ENCODE results near the gene ITGB8. TPM values are rescaled to one million over a fixed set of nuclear protein-coding genes. Genes with fewer than 3 reads are reported as not detected.

ITGB8 gene
- total and polyA plus RNA-seq, 2 experiments from 2014 or later: 3.3 to 9.9 TPM

DNA sequence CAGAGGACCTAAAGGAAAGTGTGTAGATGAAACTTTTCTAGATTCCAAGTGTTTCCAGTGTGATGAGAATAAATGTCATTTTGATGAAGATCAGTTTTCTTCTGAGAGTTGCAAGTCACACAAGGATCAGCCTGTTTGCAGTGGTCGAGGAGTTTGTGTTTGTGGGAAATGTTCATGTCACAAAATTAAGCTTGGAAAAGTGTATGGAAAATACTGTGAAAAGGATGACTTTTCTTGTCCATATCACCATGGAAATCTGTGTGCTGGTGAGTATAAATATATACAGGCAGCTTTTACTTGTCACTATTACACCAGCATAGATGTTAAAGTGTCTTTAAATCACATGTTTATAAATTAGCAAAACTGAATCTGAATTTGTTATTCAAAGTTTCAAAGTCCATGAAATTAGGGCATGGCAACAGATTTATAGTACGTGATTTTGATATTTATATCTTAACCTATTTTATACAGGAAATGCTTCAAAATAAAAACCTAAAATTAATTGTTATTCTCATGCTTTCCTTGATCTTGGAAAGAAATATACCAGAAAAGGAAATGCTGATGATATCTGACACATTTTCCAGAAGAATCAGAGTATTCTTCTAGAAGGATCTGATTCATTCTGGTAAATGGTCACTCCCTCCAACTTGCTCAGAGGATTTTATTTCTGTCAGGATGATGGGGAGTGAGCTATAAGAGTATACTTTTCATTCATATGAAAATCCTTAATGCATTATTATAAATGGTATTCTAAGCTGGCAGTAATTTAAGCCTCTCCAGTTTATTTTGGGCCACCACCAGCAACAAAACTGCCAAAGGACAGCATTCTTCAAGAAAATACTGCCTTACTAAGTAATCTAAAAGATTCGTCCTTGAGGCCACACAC is 71.4 kb downstream of the ITGB8 start:
- H2AFZ ChIP-seq: no peak overlapping the region
- 57 to 64% methylated on average over 3 of the region's 3 CpGs for WGBS, 2 experiments (ENCODE audit: low coverage in 1 of 2, low lambda C conversion rate in 2 of 2, missing lambda C conversion rate in 2 of 2)
- DNase-seq: peak; percentile 24

DNA sequence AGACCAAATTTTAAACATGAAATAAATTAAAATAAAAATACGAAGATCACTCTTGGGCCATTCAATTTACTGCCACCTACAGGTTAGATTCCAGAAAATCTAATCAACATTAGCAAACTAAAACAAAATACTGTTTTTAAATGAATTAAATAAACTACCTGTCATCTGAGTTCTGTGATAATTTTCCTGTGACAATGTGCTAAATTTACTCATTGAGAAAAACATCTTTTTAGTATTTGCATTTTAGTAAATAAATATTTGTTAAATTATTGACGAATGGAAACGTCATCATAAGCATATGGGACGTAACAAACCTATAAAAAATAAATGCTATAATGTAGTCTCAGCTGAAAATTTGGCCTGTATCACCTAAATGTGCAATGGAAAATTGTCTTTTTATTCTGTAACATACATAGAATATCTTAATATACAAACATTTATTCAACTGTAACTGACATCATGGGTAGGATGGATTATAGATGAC is 72.1 kb downstream of the ITGB8 start:
- Histone ChIP-seq H3K27me3 (replicated peaks; ENCODE audit: insufficient read depth) (no peaks in the 10 kb centered on the region), H3F3A (ENCODE audit: insufficient read depth) (peaks cover 13% of the 10 kb centered on the region), H2AFZ (no peak overlapping the region), H4K20me1 (ENCODE audit: insufficient read depth) (no peaks in the 10 kb centered on the region), H3K4me3 (no peak overlapping the region), H3K36me3 (ENCODE audit: low read depth) (no peaks in the 10 kb centered on the region), H3K4me2 (ENCODE audit: unreplicated experiment) (no peak overlapping the region), H3K9me2 (ENCODE audit: insufficient read depth) (no peaks in the 10 kb centered on the region), H3K27ac (no peak overlapping the region), H3K79me2 (ENCODE audit: insufficient read depth) (no peaks in the 10 kb centered on the region), H3K9ac (no peak overlapping the region), H3K9me3 (ENCODE audit: low read depth) (no peaks in the 10 kb centered on the region), H3K4me1 (ENCODE audit: insufficient read depth) (peaks cover 11% of the 10 kb centered on the region)
- 63 to 69% methylated on average over 4 of the region's 4 CpGs for WGBS, 2 experiments (ENCODE audit: low coverage in 1 of 2, low lambda C conversion rate in 2 of 2, missing lambda C conversion rate in 2 of 2)
- in situ Hi-C loops (cut with MboI): no loop called here
- DNase-seq: peak; percentile 33
- TF ChIP-seq EZH2 (IDR thresholded peaks at IDR 0.05; ENCODE audit: insufficient read depth, poor library complexity, severe bottlenecking) (no peak), EZH2phosphoT487 (IDR thresholded peaks at IDR 0.05; ENCODE audit: insufficient read depth, low read depth) (no peak)

More for the DNA sequence above, 71.4 kb downstream of the ITGB8 start:
- Histone ChIP-seq H3K9me2 (ENCODE audit: insufficient read depth) (no peaks in the 10 kb centered on the region), H3K36me3 (ENCODE audit: low read depth) (no peaks in the 10 kb centered on the region; the same call in 1 of the 2 replicates), H4K20me1 (ENCODE audit: insufficient read depth) (no peaks in the 10 kb centered on the region), H3K4me2 (ENCODE audit: unreplicated experiment) (no peak overlapping the region), H3K4me3 (no peak overlapping the region), H3K27me3 (replicated peaks; ENCODE audit: insufficient read depth) (no peaks in the 10 kb centered on the region), H3K9ac (no peak overlapping the region), H3K4me1 (ENCODE audit: insufficient read depth) (peaks cover 5% of the 10 kb centered on the region), H3K79me2 (ENCODE audit: insufficient read depth) (no peaks in the 10 kb centered on the region), H3K27ac (no peak overlapping the region), H3K9me3 (ENCODE audit: low read depth) (no peaks in the 10 kb centered on the region), H3F3A (ENCODE audit: insufficient read depth) (peaks cover 6% of the 10 kb centered on the region)
- in situ Hi-C loops (cut with MboI): no loop called here
- TF ChIP-seq EZH2 (IDR thresholded peaks at IDR 0.05; ENCODE audit: insufficient read depth, poor library complexity, severe bottlenecking) (no peak), EZH2phosphoT487 (IDR thresholded peaks at IDR 0.05; ENCODE audit: insufficient read depth, low read depth) (no peak)

DNA sequence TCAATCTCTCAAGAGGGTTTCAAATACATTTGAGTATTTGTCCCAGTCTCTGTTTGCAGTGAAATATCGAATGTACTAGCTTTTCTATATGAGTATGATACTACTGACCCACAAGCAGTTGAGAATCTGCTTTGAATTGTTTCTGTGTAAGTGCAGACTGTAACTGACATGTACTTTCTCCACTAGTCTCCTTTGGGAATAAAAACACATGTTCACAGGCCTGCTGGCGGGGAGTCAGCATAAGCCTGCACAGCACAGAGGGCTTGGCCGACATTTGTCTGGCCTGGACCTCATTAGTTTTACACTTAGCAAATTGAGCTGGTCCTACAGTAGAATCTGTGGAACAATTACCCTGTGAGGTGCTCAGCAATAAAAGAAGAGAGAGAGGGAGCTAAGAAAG is 72.6 kb downstream of the ITGB8 start:
- H3K4me3 ChIP-seq: no peak overlapping the region
- H3K79me2 ChIP-seq (ENCODE audit: insufficient read depth): no peaks in the 10 kb centered on the region
- peaks cover 17% of the 10 kb centered on the region for H3K4me1 ChIP-seq (ENCODE audit: insufficient read depth)
- DNase-seq: peak; percentile 24
- H3K27me3 ChIP-seq (replicated peaks; ENCODE audit: insufficient read depth): no peaks in the 10 kb centered on the region
- no peak overlapping the region for H3K9ac ChIP-seq
- WGBS, 2 experiments (ENCODE audit: low coverage in 1 of 2, low lambda C conversion rate in 2 of 2, missing lambda C conversion rate in 2 of 2): 42 to 47% methylated on average over 3 of the region's 3 CpGs
- no peaks in the 10 kb centered on the region for H3K36me3 ChIP-seq (ENCODE audit: low read depth)
- no peak overlapping the region for H3K4me2 ChIP-seq (ENCODE audit: unreplicated experiment)
- TF ChIP-seq EZH2 (IDR thresholded peaks at IDR 0.05; ENCODE audit: insufficient read depth, poor library complexity, severe bottlenecking): no peak
- TF ChIP-seq EZH2phosphoT487 (IDR thresholded peaks at IDR 0.05; ENCODE audit: insufficient read depth, low read depth): no peak
- no peak overlapping the region for H2AFZ ChIP-seq
- no peaks in the 10 kb centered on the region for H3K9me3 ChIP-seq (ENCODE audit: low read depth)
- in situ Hi-C loops (cut with MboI): no loop called here
- no peak overlapping the region for H3K27ac ChIP-seq
- no peaks in the 10 kb centered on the region for H3K9me2 ChIP-seq (ENCODE audit: insufficient read depth)
- no peaks in the 10 kb centered on the region for H4K20me1 ChIP-seq (ENCODE audit: insufficient read depth)
- peaks cover 17% of the 10 kb centered on the region for H3F3A ChIP-seq (ENCODE audit: insufficient read depth)

DNA sequence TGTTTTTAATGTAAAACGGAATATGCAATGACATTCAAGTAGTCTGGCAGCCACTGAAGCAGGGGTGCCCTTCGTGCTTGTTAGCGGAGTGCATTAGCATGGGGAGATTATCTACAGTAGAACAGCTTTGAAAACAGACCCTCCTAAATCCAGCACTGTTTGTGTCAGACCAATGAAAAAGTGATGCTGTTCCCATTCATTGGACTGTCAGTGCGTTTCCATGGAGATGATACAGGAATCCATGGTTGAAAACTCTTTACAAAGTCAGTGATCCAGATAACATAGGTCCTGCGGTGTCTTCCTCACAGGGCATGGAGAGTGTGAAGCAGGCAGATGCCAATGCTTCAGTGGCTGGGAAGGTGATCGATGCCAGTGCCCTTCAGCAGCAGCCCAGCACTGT is 73.6 kb downstream of the ITGB8 start:
- H3K9me3 ChIP-seq (ENCODE audit: low read depth): no peaks in the 10 kb centered on the region
- H3K36me3 ChIP-seq (ENCODE audit: low read depth): no peaks in the 10 kb centered on the region
- 92% methylated on average over 6 of the region's 6 CpGs for WGBS, 2 experiments (ENCODE audit: low coverage in 1 of 2, low lambda C conversion rate in 2 of 2, missing lambda C conversion rate in 2 of 2)
- peaks cover 25% of the 10 kb centered on the region for H3F3A ChIP-seq (ENCODE audit: insufficient read depth)
- H3K27me3 ChIP-seq (replicated peaks; ENCODE audit: insufficient read depth): no peaks in the 10 kb centered on the region
- no peak overlapping the region for H3K4me2 ChIP-seq (ENCODE audit: unreplicated experiment)
- no peaks in the 10 kb centered on the region for H4K20me1 ChIP-seq (ENCODE audit: insufficient read depth)
- peaks cover 24% of the 10 kb centered on the region for H3K4me1 ChIP-seq (ENCODE audit: insufficient read depth)
- H2AFZ ChIP-seq: no peak overlapping the region
- no peak for TF ChIP-seq EZH2 (IDR thresholded peaks at IDR 0.05; ENCODE audit: insufficient read depth, poor library complexity, severe bottlenecking)
- TF ChIP-seq EZH2phosphoT487 (IDR thresholded peaks at IDR 0.05; ENCODE audit: insufficient read depth, low read depth): no peak
- no peaks in the 10 kb centered on the region for H3K79me2 ChIP-seq (ENCODE audit: insufficient read depth)
- in situ Hi-C loops (cut with MboI): no loop called here
- no peak for DNase-seq
- H3K9me2 ChIP-seq (ENCODE audit: insufficient read depth): no peaks in the 10 kb centered on the region
- no peak overlapping the region for H3K9ac ChIP-seq
- no peak overlapping the region for H3K4me3 ChIP-seq
- H3K27ac ChIP-seq: no peak overlapping the region

Data from GM23248 (cell line).